Left ventricle myocardium superior (tissue), 1 donor: ENCODE data around the gene ORAI2. TPM values are rescaled to one million over a fixed set of nuclear protein-coding genes. Genes with fewer than 3 reads are reported as not detected.
"Not testable (repeated sequence)": the region's sequence is repeated elsewhere in the genome, so short reads cannot be mapped to it uniquely, and the experiment has no call there.

Experiments
- ATAC-seq: fragments of 200-7000 bp; cut with Tn5 transposase; one replicate; pipeline ENCODE4 v1.9.1; 2020; ENCODE audit warnings: mild to moderate bottlenecking, moderate library complexity
- DNase-seq: peaks from one replicate; pipeline ENCODE4 v3.0.0-alpha.2; 2020
- intact Hi-C: fragments of 100-400 bp; cut with micrococcal nuclease; formaldehyde crosslinking; loops from one replicate; pipeline ENCODE4 v1.11.0; 2022
- long read RNA-seq: library from polyadenylated mRNA; unstranded; transcript quantifications from one replicate; pipeline ENCODE4 v2.0.0, GENCODE V29; 2021
- total RNA-seq: library from RNA; stranded (reverse); fragmentation: NEBNext Ultra II Directional; extraction: Animal tissue kit (Norgen Biotek cat#: 25700); gene quantifications from one replicate; pipeline ENCODE4 v1.2.1, GENCODE V29; 2021
- donor health status: DM: no; HTN: yes; CAD: no; lungs with severe emphysema.

ORAI2 gene
- 3.1 TPM for total RNA-seq
- long read RNA-seq, partial matches to known transcripts = 0 of 15 reads
- long read RNA-seq, other reads (novel, unspliced or antisense) = 11 of 15 reads

- DNase-seq (peak; percentile 90), ATAC-seq (peak; percentile 87)
- intact Hi-C loops = no loop called here
Measured at GRCh38 chr7:102433219-102434038, at the start of gene ORAI2. Gene ORAI2 (plus strand): TSS chr7:102433575. CDS start chr7:102438957, 5,382 bp downstream.

- ATAC-seq (no peak), DNase-seq (no peak)
- intact Hi-C loops = no loop called here
Measured at GRCh38 chr7:102387064-102387463, 46.3 kb upstream of the ORAI2 start.

GRCh38 chr7:102389810-102390209 is 43.6 kb upstream of the ORAI2 start:
- intact Hi-C loops = loop anchor here (5.0 kb wide), 1 partner anchor 113 kb away; no protein-coding TSS in a partner anchor
- DNase-seq (no peak), ATAC-seq (no peak)

- peak; percentile 83 for ATAC-seq
- peak; percentile 84 for DNase-seq
- intact Hi-C loops = loop anchor here (5.0 kb wide), 1 partner anchor 114 kb away; no protein-coding TSS in a partner anchor
Measured at GRCh38 chr7:102390697-102391484, 42.5 kb upstream of the ORAI2 start.

GRCh38 chr7:102392330-102392729 is 41.0 kb upstream of the ORAI2 start:
- DNase-seq (no peak), ATAC-seq (no peak)
- intact Hi-C loops = loop anchor here (5.0 kb wide), 1 partner anchor 115 kb away; no protein-coding TSS in a partner anchor

- intact Hi-C loops = loop anchor here (5.0 kb wide), 1 partner anchor 116 kb away; no protein-coding TSS in a partner anchor
- no peak for ATAC-seq
Measured at GRCh38 chr7:102393467-102393866, 39.9 kb upstream of the ORAI2 start.

GRCh38 chr7:102395592-102395872 is 37.8 kb upstream of the ORAI2 start:
- ATAC-seq (peak; percentile 5), DNase-seq (no peak)
- intact Hi-C loops = no loop called here

More at GRCh38 chr7:102393467-102393866, 39.9 kb upstream of the ORAI2 start:
- DNase-seq = no peak

- intact Hi-C loops = no loop called here
- peak; percentile 83 for DNase-seq
- ATAC-seq = peak; percentile 93
Measured at GRCh38 chr7:102395873-102396709, 37.3 kb upstream of the ORAI2 start, which contains the start of gene PRKRIP1. Gene PRKRIP1 (plus strand): TSS chr7:102396363. CDS start chr7:102396412, 49 bp downstream.

GRCh38 chr7:102396710-102397019 is 36.7 kb upstream of the ORAI2 start:
- intact Hi-C loops = no loop called here
- peak; percentile 17 for ATAC-seq
- no peak for DNase-seq

- ATAC-seq (no peak), DNase-seq (no peak)
- intact Hi-C loops = no loop called here
Measured at GRCh38 chr7:102398543-102398942, 34.8 kb upstream of the ORAI2 start.

- ATAC-seq = no peak
- no peak for DNase-seq
- intact Hi-C loops = no loop called here
Measured at GRCh38 chr7:102400360-102400759, 33.0 kb upstream of the ORAI2 start.

- intact Hi-C loops = no loop called here
- DNase-seq = no peak
- ATAC-seq = no peak
Measured at GRCh38 chr7:102403563-102403962, 29.8 kb upstream of the ORAI2 start.

- peak; percentile 82 for ATAC-seq
- intact Hi-C loops = no loop called here
- DNase-seq = no peak
Measured at GRCh38 chr7:102404005-102404861, 29.1 kb upstream of the ORAI2 start.

GRCh38 chr7:102404862-102405188 is 28.6 kb upstream of the ORAI2 start:
- ATAC-seq, intact Hi-C loops, DNase-seq: not testable (repeated sequence)

- DNase-seq (no peak), ATAC-seq (no peak)
- intact Hi-C loops = no loop called here
Measured at GRCh38 chr7:102407910-102408309, 25.5 kb upstream of the ORAI2 start.

- ATAC-seq, intact Hi-C loops, DNase-seq: not testable (repeated sequence)
Measured at GRCh38 chr7:102408530-102408929, 24.8 kb upstream of the ORAI2 start.

- ATAC-seq = no peak
- intact Hi-C loops = no loop called here
Measured at GRCh38 chr7:102409340-102409739, 24.0 kb upstream of the ORAI2 start.

GRCh38 chr7:102410123-102410522 is 23.3 kb upstream of the ORAI2 start:
- no peak for ATAC-seq
- no peak for DNase-seq
- intact Hi-C loops = no loop called here

More at GRCh38 chr7:102409340-102409739, 24.0 kb upstream of the ORAI2 start:
- DNase-seq = no peak
